Amniotic stem cell (primary cell): ENCODE results near the gene BCAR3.

ENCODE experiments used
- DNase-seq: peaks from one replicate; lab custom pipeline; 2025; lab: John Stamatoyannopoulos, UW

The BCAR3 gene

DNA sequence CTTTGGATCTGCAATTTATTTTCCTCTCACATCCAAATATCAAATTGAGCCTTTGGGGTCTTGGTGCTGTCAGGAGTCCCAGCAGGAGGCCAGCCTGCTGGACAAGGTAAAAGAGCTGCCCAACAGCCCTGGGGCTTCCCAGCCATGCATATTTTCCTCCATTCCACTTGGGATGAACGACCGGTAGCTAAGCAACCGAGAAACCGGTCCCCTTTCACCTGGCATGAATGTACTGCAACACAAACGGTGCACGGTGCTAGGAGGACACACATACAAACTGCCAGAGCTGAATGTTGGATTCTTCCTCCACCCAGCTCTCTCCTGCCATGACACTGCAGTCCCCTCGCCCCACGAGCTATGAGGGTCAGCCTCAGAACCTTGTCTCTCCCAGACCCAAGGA, 42.7 kb downstream of the BCAR3 start:
- DNase-seq = no peak

DNA sequence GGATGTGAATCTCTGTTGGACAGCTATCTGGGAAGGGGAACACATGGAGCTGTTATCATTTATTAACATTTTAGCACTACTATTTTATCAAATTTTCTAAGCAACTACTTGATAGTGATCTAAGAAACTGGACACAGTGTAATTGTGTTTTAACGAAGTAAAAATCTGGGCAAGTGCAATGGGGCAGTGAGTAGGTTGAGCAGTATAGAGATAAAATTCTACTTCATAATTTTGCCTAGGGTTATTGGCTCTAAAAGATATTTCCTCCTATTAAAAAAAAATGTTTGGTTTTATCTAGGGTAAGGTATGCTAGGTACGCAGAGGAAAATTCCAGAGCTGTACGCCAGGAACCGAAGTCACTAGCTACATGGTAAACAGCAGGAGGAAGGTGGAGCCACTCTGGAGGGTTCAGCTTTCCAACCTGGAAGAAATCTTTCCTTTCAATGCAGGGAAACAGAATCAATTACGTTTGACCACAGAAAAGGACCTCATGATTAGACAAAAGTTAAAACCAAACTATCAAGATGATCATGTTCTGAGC, 43.3 kb downstream of the BCAR3 start:
- DNase-seq = no peak

DNA sequence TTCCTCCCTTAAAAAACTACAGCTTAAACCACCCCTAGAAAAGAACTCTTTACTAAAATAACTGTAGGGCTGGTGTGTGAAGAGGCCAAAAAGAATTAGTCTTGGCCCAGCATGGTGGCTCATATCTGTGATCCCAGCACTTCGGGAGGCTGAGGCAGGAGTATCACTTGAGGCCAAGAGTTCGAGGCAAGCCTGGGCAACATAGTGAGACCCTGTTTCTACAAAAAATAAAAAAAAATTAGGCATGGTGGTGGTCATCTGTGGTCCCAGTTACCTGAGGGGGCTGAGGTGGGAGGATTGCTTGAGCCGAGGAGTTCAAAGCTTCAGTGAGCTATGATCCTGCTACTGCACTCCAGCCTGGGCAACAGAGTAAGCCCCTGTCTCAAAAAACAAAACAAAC, 44.9 kb downstream of the BCAR3 start:
- no peak for DNase-seq

DNA sequence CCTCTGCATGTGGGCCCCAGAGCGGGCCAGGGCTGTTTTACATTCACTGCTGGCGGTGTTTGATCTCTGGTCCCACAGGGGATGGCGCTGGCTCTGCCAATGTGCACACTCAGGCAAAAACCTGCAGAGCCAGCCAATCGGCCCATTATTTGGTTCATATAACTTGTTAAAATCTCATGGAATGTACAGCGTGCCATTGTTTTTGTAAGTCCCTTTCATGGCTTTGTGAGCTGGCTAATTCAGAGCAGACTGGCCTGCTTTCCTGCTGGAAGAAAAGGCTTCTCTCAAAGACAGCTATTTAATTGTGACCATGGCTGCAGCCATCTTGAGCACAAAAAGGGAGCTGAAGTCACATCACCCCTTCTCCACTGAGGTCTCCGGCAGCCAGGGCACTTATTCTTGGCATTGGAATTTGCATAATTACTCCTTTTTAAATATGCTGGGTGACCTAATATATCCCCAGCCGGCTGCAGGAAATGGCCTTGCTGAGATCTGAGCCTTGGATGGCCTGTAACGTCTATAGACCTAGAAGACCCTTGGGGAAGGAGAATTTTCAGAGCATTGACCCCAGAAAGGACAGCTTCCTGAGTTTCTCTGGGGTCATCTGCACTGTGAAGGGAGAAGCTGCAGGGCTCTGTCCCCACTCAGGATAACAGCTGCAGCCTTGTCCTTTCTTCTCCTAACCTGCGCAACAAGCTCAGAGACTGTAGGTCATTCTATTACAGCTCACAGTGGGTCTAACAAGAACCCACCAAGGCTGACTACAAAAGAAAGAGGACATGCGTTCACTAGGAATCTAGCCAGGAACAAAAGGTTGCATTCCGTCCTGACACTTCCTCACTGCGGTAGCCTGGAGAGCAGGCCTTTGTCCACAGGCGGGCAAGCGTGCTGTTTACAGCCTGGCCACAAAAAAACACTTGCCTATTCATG, 45.8 kb downstream of the BCAR3 start:
- no peak for DNase-seq

DNA sequence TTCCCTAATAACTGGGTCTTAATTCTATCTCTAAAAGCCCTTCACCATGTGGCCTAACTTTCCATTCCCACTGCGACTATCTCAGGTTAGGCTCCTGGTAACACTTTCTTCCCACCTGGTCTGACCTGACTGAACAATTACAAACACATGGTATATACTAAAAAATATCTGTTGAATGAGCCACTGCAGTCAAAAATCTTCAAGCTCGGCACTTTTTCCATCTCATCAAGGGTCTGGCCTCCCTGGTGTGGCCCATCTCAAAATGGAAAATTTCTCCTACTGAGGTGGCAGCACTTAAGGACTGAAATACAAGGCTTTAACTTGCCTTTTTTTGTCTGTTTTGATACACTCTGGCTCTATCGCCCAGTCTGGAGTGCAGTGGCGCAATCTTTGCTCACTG, 48.3 kb downstream of the BCAR3 start:
- no peak for DNase-seq

DNA sequence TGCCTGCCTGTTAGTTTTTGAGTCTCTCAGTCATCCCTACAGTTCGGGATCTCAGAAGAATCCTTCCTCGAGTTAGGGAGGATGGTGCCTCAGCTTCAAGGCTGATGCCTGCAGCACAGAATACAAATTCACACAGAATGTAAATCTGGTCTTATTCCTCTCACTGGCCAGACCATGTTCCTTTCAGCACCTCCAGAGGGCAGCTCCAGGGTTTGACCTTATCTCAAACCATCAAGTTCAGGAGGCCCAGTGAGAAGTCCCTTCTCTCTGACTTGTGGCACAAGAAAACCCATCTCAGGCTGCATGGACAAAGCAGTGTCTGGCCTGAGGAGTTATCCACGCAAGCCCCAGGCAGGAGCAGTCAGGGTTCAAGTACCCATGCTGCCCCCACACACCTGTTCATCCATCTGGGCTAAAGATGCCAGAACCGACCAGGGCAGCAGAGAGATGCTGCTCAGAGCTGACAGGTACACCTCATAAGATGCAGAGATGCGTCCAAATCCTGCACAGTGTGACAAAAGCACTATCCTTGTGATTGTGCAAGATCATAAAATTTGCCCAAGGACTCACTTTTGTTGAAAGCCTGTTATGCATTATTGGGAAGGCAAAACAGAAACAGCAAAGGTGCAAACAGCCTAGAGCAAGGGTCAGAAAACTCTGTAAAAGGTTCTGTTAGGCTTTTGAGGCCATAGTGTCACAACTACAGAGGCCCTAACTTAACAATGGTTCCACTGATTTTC, 49.8 kb downstream of the BCAR3 start:
- DNase-seq = no peak

DNA sequence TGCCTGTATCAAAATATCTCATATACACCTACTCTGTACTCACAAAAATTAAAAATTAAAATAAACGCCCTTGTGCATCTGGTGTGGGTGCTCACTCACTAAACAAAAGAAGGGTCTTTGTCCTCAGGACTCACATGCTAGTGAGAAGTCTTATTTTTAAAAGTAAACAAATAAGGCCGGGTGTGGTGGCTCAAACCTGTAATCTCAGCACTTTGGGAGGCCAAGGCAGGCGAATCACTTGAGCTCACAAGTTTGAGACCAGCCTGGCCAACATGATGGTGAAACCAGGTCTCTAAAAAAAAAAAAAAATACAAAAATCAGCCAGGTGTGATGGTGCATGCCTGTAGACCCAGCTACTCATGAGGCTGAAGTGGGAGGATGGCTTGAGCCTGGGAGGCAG, 51.5 kb downstream of the BCAR3 start:
- no peak for DNase-seq

DNA sequence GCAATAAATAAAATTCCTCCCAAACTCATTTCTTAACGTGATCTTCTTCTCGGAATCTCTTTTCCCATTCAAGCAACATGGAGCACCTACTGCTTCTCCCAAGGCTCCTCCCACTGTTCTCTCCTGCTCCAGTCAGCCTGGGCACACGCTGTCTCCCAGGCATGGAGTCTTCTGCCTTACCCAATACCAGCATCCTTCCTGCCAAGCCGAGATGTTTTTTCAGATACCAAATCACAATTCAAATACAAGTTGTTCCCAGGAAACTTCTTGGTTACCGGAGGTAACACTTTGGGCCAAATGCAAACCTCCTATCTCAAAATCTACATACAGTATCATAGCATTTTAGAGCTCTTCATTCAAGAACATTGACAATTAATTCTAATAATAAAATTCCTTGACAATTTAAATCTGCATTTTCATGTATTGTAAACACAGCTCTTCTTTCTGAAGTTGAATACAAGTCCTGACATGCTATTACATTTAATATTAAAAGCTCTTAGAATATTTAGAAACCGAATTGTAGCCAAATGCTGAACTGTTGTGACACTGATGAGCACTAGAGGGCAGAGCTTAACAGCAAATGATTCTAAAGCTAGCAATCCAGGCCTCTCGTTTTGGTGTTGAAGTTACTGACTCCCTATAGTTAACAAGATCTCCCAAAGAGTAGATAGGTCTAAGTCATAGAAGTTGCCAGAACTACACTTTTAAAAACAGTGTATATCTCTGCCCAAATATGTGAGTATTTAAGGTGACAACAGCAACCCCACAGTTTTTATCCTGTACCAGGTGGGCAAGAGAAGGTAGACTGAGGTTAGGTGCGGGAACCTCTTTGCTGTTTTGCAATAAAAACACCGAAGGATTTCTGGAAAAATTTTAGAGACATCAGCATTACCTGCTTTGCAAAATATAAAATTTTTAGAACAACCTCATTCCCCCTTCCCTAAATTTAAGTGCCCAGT, 52.3 kb downstream of the BCAR3 start:
- peak; percentile 66 for DNase-seq

DNA sequence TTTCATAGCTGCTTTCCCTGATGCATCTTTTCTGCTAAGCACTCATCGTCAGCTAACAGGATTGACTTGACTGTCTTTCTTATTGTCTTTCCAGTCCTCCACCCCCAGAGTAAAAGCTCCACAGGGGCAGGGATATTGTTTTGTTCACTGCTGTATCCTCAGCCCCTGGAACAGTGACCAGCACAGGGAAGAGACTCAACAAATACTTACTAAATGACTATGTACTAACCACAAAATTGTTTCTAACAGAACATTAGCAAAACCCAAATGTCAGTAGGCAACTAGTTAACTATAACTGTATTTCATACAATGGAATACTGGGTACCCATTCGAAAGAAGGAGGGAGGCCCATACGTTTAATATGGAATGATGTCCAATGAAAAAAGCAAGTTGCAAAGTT, 53.0 kb downstream of the BCAR3 start:
- no peak for DNase-seq

DNA sequence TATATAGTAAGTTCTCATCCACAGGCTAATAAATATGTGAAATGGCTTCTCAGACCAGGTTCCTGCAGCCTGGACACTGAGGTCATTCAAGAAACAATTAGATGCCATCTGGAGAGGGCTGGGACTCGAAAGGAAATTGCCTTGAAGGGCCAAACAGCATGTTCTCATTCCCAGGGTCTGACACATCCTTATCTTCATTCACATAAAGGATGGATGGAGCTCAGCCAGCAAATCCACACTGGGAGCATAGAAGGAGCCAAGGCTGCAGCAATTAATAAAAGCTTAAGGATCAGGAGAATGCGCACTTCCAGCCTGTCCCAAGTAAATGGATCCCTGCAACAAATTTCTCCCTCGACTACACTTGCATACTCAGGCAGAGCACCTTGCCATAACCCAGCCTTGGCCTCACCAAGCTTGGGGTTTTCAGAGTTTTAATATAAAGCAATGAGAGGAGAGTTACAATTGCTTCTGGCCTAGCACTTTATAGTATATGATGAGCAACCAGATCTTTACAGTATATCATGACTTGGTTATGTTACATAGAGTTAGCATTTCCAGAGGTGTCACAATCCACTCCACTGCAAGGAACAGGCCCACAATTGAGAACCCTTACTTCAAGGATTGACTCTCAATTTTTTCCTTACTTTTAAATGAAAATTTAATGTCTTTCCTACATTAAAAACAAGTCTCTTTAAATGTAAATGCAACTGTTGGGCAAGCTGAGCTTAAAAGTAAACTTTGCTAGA, 55.9 kb downstream of the BCAR3 start:
- peak; percentile 41 for DNase-seq

DNA sequence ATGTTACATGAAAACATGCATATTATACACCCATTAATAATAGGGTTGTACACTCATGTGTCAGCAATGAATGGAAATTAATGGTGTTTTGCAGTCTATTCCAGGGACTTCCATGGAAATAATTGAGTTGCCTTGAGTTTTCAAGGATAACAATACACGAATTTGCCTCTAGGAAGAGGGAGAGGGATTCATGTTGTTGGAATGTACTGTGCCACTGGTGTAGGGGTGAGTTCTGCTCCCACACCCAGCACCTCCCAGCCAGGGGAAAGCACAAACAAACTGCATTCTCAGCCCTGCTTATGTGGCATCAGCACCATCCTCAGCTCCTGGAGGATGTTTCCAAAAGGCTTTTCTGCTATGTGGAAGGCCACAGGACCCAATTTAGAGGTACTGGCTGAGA, 57.8 kb downstream of the BCAR3 start:
- DNase-seq = peak; percentile 67

DNA sequence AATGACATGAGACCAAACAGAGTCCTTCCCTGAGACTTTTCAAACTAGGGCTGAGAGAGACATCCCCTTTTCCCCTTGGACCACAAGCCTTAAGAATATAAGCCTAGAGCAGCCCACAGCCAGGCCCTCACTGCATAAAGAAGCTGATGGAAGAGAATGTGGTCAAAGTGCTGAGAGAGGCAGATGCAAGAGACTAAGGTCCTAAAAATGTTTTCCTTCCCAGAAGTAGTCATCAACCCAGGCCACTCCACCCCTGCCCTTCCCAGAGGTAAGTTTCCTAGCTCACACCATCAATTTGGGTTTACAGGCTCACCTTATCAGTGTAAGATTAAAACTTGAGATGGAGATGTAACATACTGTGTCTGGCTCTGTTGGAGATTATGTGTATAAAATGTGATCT, 58.2 kb downstream of the BCAR3 start:
- DNase-seq = no peak

DNA sequence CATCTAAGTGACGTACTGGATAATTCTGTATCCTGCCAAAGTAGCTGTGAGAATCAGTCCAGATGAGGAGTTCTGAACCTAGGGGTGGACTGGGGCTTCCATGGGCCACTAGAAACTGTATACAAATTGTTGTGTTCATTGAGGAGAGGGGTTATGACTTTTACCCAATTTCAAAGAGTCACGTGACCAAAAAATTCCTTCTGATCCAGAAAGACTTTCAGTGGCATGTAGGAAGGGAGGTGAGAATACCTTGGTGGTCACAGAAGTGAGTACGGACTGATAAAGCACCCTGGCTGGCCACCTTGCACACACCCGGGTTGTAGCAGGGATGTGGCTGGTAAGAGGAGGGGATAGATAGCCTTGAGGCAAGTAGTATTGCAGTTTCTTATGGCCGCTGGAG, 60.4 kb downstream of the BCAR3 start:
- DNase-seq = no peak

DNA sequence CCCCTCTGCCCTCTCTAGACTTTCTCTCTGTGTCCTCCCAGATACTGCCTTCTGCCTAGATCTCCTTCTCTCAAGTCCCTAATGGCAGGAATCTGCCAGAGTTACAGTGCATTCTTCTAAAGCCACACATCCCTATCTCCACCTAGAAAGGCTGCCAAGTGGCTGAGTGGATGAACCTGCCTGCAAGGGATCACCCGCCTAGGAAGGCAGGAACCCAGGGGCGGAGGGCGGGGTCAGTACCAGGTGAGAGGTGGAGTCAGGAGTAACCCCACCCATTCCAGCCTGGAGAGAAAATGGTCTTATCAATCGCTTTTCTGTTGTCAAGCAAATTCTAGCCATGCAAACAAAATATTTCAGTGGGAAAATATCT, 60.8 kb downstream of the BCAR3 start:
- DNase-seq = no peak

DNA sequence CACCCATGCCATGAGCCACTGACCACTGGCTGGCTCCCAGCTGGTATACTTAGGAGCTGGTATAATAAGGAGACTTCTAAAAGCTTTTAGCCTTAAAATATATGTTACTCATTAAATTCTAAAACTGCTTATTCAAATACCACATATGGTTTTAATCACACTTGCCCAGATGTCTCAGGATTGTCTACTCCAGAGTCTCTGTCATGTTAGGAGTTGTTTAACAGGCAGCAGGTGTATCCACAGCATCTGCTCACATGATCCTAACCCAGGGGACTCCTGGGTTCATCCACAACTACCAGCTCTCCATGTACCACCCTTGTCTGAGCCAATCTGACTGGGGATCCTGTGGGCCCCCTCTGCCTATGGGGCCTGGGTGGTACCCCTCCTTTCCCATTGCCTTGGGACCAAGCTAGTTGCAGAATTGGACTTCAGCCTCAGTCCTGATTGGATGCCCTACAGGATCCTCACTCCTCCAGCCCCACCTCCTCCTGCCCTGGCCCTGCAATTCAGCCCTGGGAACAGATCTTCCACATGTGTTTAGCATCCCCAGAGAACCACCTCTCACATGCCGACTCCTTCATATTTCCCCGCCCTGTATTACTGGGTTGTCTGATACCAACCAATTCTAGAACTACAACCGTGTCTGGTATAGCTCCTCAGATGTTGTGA, 61.3 kb downstream of the BCAR3 start:
- no peak for DNase-seq

DNA sequence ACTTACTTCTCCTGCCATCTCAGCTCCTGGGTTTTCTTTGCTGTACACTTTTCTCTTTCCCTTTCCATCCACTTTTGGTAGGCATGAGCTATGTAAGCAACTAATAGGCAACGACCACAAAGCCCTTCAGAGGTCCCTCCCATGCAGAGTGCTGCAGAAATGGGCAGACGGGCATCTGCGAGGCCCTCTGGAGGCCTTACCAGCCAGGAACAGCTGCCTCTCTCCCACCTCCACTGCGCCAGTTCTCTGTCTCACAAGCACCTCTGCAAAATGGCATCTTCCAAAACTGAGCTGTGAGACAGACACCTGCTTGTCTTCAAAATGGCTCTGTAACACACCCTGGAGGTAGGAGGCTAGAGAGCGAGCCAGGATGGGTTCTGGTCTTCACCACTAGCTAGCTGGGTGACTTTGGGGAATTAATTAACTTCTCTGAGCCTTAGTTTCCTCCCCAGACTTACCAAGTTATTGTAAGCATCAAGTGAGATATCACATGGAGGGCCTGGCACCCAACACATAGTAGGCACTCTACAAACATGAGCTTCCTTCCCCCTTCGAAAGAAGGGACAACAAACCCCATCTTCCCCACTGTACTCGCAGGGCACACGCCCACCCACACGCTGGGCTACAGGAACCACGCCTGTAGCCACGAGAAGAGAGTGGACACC, 62.0 kb downstream of the BCAR3 start:
- no peak for DNase-seq

DNA sequence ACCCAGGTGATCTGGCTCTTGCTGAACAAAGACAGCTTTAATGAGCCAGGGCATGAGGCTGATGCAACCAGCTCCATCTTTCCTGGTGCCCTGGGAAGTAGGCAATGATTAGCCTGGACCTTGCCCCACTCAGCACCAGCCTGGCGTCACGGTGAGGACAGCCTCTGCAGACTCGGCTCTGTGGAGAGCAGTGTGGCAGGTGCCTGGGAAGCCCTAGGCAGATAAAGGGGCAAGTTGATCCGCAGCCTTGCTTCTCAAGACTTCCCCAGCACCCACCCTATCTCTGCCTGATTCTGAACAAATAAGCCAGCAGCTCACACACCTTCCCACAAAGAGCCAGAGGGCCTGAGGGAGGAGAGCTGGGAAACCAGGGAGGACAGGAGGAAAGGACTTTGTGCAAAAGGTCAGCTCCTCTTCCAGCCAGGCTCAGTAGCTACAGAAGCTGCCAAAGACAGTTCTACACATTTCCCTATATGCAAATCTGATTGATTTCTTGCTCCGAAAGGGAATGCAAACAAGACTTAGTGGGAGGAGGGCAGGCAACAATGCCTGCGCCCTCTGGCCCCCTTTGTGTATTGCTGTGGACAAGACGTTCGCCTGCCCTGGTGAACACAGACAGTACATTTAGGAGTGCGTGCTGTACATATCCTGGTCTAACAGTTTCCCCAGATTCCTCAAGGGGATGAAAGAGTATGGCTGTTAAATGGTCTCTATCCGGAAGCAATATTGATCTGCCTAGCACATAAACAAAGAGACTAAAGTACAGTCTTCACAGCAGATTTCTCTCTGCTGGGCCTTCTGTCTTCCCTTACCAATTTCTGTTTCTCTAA, 63.8 kb downstream of the BCAR3 start:
- DNase-seq = no peak

DNA sequence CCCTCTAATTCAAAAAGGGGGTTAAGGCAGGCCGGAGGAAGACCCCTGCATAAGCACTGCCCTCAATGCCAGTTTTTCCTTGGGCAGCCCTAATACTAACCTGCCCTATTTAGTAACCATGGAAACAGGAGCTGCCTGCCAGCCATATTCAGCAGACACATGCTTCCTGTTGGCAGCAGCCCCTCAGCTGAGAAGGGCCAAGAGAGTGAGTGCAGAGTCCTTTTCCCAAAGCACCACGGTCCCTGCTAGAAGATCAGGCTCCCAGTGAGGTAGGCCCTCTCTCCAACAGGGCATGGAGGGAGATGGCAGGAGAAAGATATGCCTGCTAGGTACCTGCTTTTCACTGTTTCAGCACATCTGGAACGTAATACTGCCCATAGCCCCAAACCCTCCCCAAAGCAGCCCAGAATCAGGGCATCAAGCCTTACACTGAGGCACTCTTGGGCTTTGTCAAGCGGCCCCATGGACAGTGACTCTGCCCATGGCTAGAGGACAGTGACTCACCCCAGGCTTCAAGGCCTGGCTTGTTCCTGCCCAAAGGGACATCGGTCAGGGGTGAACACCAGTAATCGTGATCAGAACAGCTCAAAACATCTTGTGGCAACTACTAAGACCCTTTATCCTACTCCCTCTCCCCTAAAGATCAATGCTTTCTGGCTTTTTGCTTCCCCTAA, 64.5 kb downstream of the BCAR3 start:
- no peak for DNase-seq
